Gastrocnemius medialis (tissue), 4 donors: ENCODE measurements around the gene ZNF33B. TPM values are rescaled to one million over a fixed set of nuclear protein-coding genes. Genes with fewer than 3 reads are reported as not detected.
"Not testable (repeated sequence)": the region's sequence is repeated elsewhere in the genome, so short reads cannot be mapped to it uniquely, and the experiment has no call there.

Experiments used
- ATAC-seq, 2 donors: fragments of 150-250 bp; one replicate each; pipeline ENCODE4 v1.9.1; 2016
- DNase-seq, 2 donors: peaks; one replicate each; pipeline ENCODE4 v3.0.0-alpha.2; 2019
- H3K27ac ChIP-seq, 4 donors: fragments of 200-600 bp; sonication (generic); 1 replicate in 1 of 4; 2 replicates in 3 of 4; pipeline ENCODE4 v1.5.1; 2016 to 2018; ENCODE audit warnings: mild to moderate bottlenecking in 2 of 4, moderate library complexity in 1 of 4
- H3K27me3 ChIP-seq, 3 donors: fragments of 200-600 bp; sonication (generic) in 2 of 3; 1 replicate in 1 of 3; 2 replicates in 2 of 3; pipeline versions ENCODE4 v1.5.1 to v1.6.0; 2016 to 2019; ENCODE audit warnings: mild to moderate bottlenecking in 1 of 3, moderate library complexity in 1 of 3
- H3K36me3 ChIP-seq, 2 donors: fragments of 200-600 bp; sonication (generic) in 1 of 2; one replicate each; pipeline ENCODE4 v1.5.1; 2017 to 2018
- H3K4me1 ChIP-seq, 2 donors: fragments of 200-600 bp; sonication (generic) in 1 of 2; one replicate each; pipeline ENCODE4 v1.5.1; 2016 to 2017; ENCODE audit warnings: mild to moderate bottlenecking in 2 of 2
- H3K4me3 ChIP-seq, 4 donors: fragments of 200-600 bp; sonication (generic) in 3 of 4; 1 replicate in 1 of 4; 2 replicates in 3 of 4; pipeline ENCODE4 v1.5.1; 2016 to 2019; ENCODE audit warnings: mild to moderate bottlenecking in 2 of 4
- H3K9me3 ChIP-seq, 3 donors: fragments of 200-600 bp; sonication (generic) in 2 of 3; 1 replicate in 1 of 3; 2 replicates in 2 of 3; pipeline ENCODE4 v1.5.1; 2016 to 2019
- POLR2A ChIP-seq, 2 donors: fragments of 450-650 bp; IDR thresholded peaks; one replicate each; pipeline ENCODE4 v1.6.1; 2017; ENCODE audit warnings: antibody characterized with exemption in 2 of 2, mild to moderate bottlenecking in 2 of 2, moderate library complexity in 2 of 2
- in situ Hi-C, 4 donors: fragments of 200-750 bp; cut with MboI; loops; one replicate each; pipeline versions ENCODE4 v1.15.0 to v1.8.0; 2017; ENCODE audit warnings: low sequenced_read_pairs in 4 of 4
- intact Hi-C: fragments of 100-400 bp; cut with DNase I; formaldehyde crosslinking; loops from one replicate; pipeline ENCODE4 v1.15.1; 2023; ENCODE audit warnings: low total_unique reads
- total RNA-seq, 4 donors: library from RNA; depleted of rRNA; stranded (reverse); fragments of >200 nt; gene quantifications; one replicate each; pipeline versions ENCODE4 v1.1.0 to v1.2.3, GENCODE V29; 2016
- TF ChIP-seq, protein P1 (sequence below), 5 experiments: fragments of 450-650 bp in 3 of 5; fragments of 200-600 bp in 2 of 5; sonication (generic) in 2 of 5; IDR thresholded peaks in 4 of 5; conservative IDR thresholded peaks in 1 of 5; 1 replicate in 4 of 5; 2 replicates in 1 of 5; pipeline ENCODE4 v1.5.1; 2016 to 2019; ENCODE audit warnings: antibody characterized with exemption in 5 of 5, mild to moderate bottlenecking in 3 of 5, moderate library complexity in 3 of 5

The ZNF33B gene
- total RNA-seq = 1 to 10 TPM; 2.7 to 5.8 (median 3.7) TPM

DNA sequence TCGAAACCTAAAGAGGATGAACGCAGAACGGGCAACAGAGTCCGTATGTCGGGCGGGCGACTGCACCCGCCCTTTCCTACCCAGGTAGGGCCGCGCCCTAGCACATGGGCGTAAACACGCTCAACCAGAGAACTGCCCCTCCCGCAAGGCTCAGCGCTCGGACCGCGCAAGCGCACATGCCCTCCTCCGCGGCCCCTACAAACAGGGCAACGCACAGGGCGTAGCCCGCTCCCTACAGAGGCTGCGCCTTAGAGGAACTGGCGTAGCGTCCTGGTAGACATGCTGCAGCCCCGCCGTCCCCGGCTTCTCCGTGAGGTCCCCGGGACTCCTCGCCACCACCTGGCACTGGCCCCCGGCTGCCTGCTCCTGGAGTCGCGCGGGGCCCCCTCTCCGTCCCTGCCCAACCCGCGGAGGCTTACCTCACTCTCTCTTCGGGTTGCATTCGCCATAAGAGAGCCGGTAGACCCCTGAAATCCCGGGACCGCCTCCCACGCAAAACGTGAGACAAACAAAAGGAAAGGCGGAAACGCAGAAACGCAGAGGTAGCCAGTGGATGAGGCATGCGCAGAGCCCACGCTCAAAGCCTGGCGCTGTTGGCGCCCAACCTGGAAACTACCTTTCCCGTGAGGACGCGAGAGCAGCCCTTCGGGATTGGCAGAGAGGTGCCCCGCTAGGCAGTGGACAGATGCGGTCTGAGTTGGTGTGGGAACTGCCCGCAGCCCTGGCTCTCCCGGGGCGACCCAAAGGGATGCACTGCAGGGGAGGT is at the start of gene ZNF33B:
Gene ZNF33B, minus strand, starts transcription at position 516 of the 766 bp plus-strand sequence. CDS start 1,642 bp downstream, outside the sequence.
- H3K27ac ChIP-seq = peak within 1 kb of the TSS; percentile 89 to 96 (median 91)
- H3K36me3 ChIP-seq = no peaks in the 10 kb centered on the region
- peaks cover 12 to 14% of the 10 kb centered on the region in 2 donors for H3K4me1 ChIP-seq
- TF ChIP-seq, protein P1, sequence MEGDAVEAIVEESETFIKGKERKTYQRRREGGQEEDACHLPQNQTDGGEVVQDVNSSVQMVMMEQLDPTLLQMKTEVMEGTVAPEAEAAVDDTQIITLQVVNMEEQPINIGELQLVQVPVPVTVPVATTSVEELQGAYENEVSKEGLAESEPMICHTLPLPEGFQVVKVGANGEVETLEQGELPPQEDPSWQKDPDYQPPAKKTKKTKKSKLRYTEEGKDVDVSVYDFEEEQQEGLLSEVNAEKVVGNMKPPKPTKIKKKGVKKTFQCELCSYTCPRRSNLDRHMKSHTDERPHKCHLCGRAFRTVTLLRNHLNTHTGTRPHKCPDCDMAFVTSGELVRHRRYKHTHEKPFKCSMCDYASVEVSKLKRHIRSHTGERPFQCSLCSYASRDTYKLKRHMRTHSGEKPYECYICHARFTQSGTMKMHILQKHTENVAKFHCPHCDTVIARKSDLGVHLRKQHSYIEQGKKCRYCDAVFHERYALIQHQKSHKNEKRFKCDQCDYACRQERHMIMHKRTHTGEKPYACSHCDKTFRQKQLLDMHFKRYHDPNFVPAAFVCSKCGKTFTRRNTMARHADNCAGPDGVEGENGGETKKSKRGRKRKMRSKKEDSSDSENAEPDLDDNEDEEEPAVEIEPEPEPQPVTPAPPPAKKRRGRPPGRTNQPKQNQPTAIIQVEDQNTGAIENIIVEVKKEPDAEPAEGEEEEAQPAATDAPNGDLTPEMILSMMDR (IDR thresholded peaks at IDR 0.05 in 4 of 5, conservative IDR thresholded peaks at IDR 0.05 in 1 of 5) = no peak
- peak in 1 of 2 donors; percentile 55 for TF ChIP-seq POLR2A (IDR thresholded peaks at IDR 0.05)
- DNase-seq (peak; percentile 84 to 88), ATAC-seq (peak; percentile 94 to 98)
- H3K27me3 ChIP-seq = no peaks in the 10 kb centered on the region
- in situ Hi-C loops = no loop called here
- intact Hi-C loops = loop anchor here (1.0 to 5.0 kb wide), 3 partner anchors 85 to 499 kb away; partner anchors contain the start of genes BMS1 and CSGALNACT2
- H3K4me3 ChIP-seq = peak within 1 kb of the TSS; percentile 77 to 98 (median 91)
- no peaks in the 10 kb centered on the region for H3K9me3 ChIP-seq

DNA sequence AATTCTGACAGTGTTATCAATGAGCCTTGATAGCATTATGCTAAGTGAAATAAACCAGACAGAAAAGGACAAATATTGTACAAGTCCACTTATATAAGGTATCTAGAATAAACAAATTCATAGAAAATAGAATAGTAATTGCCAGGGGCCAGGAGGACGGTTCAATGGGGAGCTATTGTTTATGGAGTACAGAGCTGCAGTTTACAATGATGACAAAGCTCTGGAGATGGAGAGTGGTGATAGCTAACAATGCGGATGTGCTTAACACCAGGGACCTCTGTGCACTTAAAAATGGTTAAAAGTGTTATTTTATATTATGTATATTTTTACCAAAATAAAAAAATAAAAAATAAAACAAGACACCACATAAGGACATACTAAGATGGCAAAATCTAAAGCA is 46.1 kb upstream of the ZNF33B start:
- ATAC-seq = no peak
- DNase-seq = no peak
- Histone ChIP-seq H3K36me3 (no peaks in the 10 kb centered on the region), H3K27me3 (no peaks in the 10 kb centered on the region), H3K4me3 (no peak overlapping the region), H3K4me1 (no peaks in the 10 kb centered on the region), H3K27ac (no peak overlapping the region), H3K9me3 (no peaks in the 10 kb centered on the region)
- intact Hi-C loops (no loop called here), in situ Hi-C loops (no loop called here)
- TF ChIP-seq POLR2A (IDR thresholded peaks at IDR 0.05) = no peak
- TF ChIP-seq, protein P1 (IDR thresholded peaks at IDR 0.05 in 4 of 5, conservative IDR thresholded peaks at IDR 0.05 in 1 of 5) = no peak

DNA sequence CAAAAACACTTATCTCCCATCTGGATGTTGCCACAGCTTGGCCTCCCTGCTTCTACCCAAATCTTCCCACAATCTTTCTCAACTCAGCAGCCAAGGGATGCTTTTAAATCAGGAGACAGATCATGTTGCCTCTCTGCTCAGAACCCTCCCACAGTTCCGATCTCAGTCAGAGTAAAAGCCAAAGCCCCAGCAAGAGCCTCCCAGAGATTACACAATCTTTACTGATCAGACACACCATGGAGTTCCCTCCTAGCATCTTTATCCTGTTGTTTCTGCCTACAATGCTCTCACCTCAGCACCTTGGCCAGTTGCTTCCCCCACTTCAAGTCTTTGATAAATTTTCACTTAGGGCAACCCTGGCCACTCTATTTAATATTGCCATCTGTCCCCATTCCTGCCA is 41.9 kb upstream of the ZNF33B start:
- DNase-seq (no peak), ATAC-seq (no peak)
- intact Hi-C loops (no loop called here), in situ Hi-C loops (no loop called here)
- H3K4me1 ChIP-seq = no peaks in the 10 kb centered on the region
- no peaks in the 10 kb centered on the region for H3K27me3 ChIP-seq
- H3K36me3 ChIP-seq = no peaks in the 10 kb centered on the region
- H3K27ac ChIP-seq = no peak overlapping the region
- no peak for TF ChIP-seq POLR2A (IDR thresholded peaks at IDR 0.05)
- TF ChIP-seq, protein P1 (IDR thresholded peaks at IDR 0.05 in 4 of 5, conservative IDR thresholded peaks at IDR 0.05 in 1 of 5) = no peak
- no peak overlapping the region for H3K4me3 ChIP-seq
- no peaks in the 10 kb centered on the region for H3K9me3 ChIP-seq

DNA sequence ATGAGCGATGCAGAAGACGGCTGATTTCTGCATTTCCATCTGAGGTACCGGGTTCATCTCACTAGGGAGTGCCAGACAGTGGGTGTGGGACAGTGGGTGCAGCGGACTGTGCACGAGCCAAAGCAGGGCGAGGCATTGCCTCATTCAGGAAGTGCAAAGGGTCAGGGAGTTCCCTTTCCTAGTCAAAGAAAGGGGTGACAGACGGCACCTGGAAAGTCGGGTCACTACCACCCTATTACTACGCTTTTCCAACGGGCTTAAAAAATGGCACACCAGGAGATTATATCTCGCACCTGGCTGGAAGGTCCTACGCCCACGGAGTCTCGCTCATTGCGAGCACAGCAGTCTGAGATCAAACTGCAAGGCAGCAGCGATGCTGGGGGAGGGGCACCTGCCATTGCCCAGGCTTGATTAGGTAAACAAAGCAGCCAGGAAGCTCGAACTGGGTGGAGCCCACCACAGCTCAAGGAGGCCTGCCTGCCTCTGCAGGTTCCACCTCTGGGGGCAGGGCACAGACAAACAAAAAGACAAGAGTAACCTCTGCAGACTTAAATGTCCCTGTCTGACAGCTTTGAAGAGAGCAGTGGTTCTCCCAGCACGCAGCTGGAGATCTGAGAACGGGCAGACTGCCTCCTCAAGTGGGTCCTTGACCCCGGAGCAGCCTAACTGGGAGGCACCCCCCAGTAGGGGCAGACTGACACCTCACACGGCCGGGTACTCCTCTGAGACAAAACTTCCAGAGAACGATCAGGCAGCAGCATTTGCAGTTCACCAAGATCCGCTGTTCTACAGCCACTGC is 27.0 kb upstream of the ZNF33B start:
- DNase-seq, H3K4me3 ChIP-seq, H3K4me1 ChIP-seq, intact Hi-C loops, ATAC-seq, in situ Hi-C loops, H3K36me3 ChIP-seq, H3K27me3 ChIP-seq, H3K27ac ChIP-seq, H3K9me3 ChIP-seq: not testable (repeated sequence)

DNA sequence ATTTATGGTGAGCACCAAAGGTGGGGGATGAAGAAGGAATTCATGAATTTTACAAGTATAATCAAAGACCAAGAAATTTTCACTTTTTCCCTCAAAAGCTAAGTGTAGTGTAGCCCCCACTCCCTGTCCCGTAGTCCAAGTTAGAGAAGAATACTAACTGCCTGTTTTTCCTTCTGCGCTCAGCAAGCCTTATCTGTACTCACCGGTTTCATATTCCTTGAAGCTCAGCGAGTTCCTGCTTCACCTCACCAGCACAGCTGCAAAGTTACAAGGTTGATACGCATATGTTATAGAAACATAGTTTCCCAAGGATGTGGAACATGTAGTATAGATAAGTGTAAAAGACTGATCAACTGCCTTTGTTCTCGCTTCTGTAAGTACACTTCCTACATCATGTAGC is 16.0 kb upstream of the ZNF33B start:
- DNase-seq (no peak), ATAC-seq (no peak)
- in situ Hi-C loops (no loop called here), intact Hi-C loops (no loop called here)
- Histone ChIP-seq H3K27me3 (no peaks in the 10 kb centered on the region), H3K4me1 (no peaks in the 10 kb centered on the region), H3K4me3 (no peak overlapping the region), H3K27ac (no peak overlapping the region), H3K9me3 (no peaks in the 10 kb centered on the region), H3K36me3 (no peaks in the 10 kb centered on the region)
- no peak for TF ChIP-seq POLR2A (IDR thresholded peaks at IDR 0.05)
- TF ChIP-seq, protein P1 (IDR thresholded peaks at IDR 0.05 in 4 of 5, conservative IDR thresholded peaks at IDR 0.05 in 1 of 5) = no peak
